Neural crest cell (in vitro differentiated cells): ENCODE results near the gene ARHGAP23. TPM values are rescaled to one million over a fixed set of nuclear protein-coding genes. Genes with fewer than 3 reads are reported as not detected.

Source experiments
- DNase-seq: peaks from one replicate; pipeline ENCODE4 v3.0.0; 2021; ENCODE audit warnings: low read depth, mixed read lengths, low spot score
- H3K27ac Mint-ChIP-seq: one replicate; pipeline ENCODE4 v1.8.0; 2021; ENCODE audit warnings: mild to moderate bottlenecking, mixed read lengths; ENCODE audit not compliant: unreplicated experiment
- H3K27me3 Mint-ChIP-seq: 2 replicates; pipeline ENCODE4 v1.8.0; 2021; ENCODE audit warnings: low read depth, mild to moderate bottlenecking, mixed read lengths
- H3K36me3 Mint-ChIP-seq: 2 replicates; pipeline ENCODE4 v1.8.0; 2021; ENCODE audit warnings: low read depth, mild to moderate bottlenecking, mixed read lengths
- H3K4me1 Mint-ChIP-seq: 2 replicates; pipeline ENCODE4 v1.8.0; 2021; ENCODE audit warnings: mixed read lengths
- H3K4me3 Mint-ChIP-seq: one replicate; pipeline ENCODE4 v1.8.0; 2021; ENCODE audit warnings: mild to moderate bottlenecking, mixed read lengths
- H3K9me3 Mint-ChIP-seq: 2 replicates; pipeline ENCODE4 v1.8.0; 2021; ENCODE audit warnings: mixed read lengths
- total RNA-seq: library from RNA; stranded (reverse); gene quantifications from 2 replicates; pipeline ENCODE4 v1.2.1, GENCODE V29; 2021
- TF ChIP-seq, protein P1 (sequence below): fragments of 200-600 bp; sonication (generic); conservative IDR thresholded peaks from 2 replicates; pipeline ENCODE4 v1.5.0; 2021; ENCODE audit warnings: antibody characterized with exemption, mild to moderate bottlenecking

ARHGAP23 gene
- total RNA-seq, 1 donor from 2014 or later = 30.0 TPM

DNA sequence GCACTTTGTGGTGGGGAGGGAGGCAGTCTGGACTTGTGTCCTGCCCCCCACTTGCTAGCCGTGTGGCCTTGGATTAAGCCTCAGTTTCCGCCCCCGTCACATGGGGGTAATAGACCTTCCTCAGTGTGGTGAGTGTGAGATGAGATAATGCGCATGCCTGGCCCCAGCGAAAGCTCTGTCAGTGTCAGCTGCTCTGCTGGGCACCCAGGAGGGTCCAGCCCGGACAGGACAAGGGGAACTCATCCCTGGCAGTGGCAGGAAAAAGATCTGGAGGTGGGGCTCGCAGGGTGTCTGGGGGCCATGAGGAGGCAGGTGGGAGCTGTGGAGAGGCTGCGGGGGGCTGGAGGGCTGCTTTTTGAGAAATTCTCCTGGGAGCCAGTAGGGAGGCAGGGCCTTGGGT lies 114.0 kb downstream of the ARHGAP23 start:
- no peak for DNase-seq
- TF ChIP-seq, protein P1, sequence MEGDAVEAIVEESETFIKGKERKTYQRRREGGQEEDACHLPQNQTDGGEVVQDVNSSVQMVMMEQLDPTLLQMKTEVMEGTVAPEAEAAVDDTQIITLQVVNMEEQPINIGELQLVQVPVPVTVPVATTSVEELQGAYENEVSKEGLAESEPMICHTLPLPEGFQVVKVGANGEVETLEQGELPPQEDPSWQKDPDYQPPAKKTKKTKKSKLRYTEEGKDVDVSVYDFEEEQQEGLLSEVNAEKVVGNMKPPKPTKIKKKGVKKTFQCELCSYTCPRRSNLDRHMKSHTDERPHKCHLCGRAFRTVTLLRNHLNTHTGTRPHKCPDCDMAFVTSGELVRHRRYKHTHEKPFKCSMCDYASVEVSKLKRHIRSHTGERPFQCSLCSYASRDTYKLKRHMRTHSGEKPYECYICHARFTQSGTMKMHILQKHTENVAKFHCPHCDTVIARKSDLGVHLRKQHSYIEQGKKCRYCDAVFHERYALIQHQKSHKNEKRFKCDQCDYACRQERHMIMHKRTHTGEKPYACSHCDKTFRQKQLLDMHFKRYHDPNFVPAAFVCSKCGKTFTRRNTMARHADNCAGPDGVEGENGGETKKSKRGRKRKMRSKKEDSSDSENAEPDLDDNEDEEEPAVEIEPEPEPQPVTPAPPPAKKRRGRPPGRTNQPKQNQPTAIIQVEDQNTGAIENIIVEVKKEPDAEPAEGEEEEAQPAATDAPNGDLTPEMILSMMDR = no peak
- Mint-ChIP-seq H3K27ac (no peak overlapping the region), H3K27me3 (no peaks in the 10 kb centered on the region), H3K4me1 (no peaks in the 10 kb centered on the region), H3K4me3 (no peak overlapping the region), H3K36me3 (no peaks in the 10 kb centered on the region), H3K9me3 (no peaks in the 10 kb centered on the region)

DNA sequence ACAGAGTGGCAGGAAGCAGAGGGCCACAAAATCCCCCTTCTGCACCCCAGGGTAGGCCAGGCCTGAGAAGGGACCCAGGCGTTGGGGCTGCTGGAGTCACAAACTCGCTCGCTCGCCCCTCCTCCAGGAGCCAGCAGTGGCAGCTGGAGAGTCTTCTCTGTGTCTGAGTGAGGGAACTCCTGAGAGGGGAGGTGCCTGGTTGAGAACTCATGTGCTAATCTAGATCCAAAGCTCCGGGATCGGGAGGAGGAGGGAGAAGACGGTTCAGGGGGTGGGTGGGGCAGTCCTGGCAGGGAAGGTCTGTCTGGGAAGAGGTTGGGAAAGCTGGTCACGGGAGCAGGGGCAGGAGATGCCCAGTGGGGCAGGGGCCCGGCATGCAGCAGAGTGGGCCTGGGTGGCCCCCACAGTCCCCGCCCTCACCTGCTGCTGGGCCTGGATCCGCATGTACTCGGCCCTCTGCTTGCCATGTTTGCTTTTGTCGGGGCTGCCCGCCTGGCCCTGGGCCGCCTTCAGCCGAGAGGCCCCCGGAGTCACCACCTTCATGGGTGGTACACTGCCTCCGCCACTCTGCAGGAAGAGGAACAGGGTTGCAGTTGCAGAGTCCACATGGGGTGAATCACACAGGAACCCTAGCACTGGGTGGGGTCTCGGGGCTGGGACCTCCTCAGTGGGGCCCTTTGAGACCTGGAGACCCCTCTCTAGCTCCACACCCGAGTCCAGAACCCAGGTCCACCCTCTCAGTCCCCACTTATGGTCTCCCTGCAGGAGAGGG lies 115.3 kb downstream of the ARHGAP23 start:
- no peaks in the 10 kb centered on the region for H3K27me3 Mint-ChIP-seq
- TF ChIP-seq, protein P1 = no peak
- no peak for DNase-seq
- H3K4me3 Mint-ChIP-seq = no peak overlapping the region
- no peaks in the 10 kb centered on the region for H3K36me3 Mint-ChIP-seq
- H3K27ac Mint-ChIP-seq = no peak overlapping the region
- H3K9me3 Mint-ChIP-seq = no peaks in the 10 kb centered on the region
- H3K4me1 Mint-ChIP-seq = no peaks in the 10 kb centered on the region

DNA sequence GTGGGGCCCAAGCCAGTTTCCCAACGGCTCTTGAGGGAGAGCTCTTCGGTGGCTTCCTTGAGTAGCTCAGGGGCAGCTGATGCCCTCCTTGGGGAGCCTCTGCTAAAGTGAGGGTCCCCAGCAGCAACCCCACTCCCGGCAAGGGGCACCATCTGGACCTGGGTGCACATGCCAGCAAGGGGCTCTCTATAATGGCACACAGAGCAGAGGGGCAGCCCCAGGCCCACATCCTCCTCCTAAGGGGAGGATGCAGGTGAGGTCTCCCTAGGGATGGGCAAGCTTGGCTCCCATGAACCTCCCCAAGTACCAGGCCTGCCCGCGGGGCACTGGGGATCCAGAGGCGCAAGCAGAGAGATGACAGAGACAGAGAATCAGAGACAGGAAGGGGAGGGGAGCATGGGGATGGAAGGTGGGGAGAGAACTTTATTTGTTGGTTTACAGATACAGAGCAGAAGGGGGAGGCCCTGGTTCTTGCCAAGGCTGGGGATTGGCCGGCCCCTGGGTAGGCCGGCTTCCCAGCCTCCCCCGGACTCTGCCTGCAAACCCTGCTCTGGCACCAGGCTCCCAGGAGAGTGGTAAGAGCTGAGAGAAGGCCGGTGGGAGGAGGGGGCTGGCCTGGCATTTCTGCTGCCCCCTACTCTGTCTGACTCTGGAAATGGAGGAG lies 116.0 kb downstream of the ARHGAP23 start:
- Mint-ChIP-seq H3K4me3 (no peak overlapping the region), H3K27me3 (no peaks in the 10 kb centered on the region), H3K36me3 (no peaks in the 10 kb centered on the region), H3K4me1 (no peaks in the 10 kb centered on the region), H3K27ac (no peak overlapping the region), H3K9me3 (no peaks in the 10 kb centered on the region)
- DNase-seq = no peak
- TF ChIP-seq, protein P1 = no peak

DNA sequence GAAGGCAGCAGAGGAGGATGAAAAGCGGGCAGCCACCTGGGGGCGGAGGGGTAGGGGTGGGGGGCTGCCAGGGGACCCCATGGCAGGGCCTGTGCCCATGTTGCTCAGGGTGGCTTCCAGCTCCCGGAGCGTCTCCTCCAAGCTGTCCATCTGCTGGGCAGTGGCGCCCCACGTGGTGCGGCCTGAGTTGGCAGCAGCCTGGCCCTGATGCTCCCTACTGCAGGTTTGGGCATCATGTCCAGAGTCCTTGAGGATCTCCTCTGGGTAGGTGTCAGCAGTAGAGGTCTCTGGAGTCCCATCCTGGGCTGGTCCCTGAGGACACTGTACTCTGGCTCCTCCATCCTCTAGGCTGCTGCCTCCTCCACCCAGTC lies 116.6 kb downstream of the ARHGAP23 start:
- TF ChIP-seq, protein P1 = no peak
- Mint-ChIP-seq H3K36me3 (no peaks in the 10 kb centered on the region), H3K4me3 (no peak overlapping the region), H3K27me3 (no peaks in the 10 kb centered on the region), H3K4me1 (no peaks in the 10 kb centered on the region), H3K27ac (no peak overlapping the region), H3K9me3 (no peaks in the 10 kb centered on the region)
- no peak for DNase-seq

DNA sequence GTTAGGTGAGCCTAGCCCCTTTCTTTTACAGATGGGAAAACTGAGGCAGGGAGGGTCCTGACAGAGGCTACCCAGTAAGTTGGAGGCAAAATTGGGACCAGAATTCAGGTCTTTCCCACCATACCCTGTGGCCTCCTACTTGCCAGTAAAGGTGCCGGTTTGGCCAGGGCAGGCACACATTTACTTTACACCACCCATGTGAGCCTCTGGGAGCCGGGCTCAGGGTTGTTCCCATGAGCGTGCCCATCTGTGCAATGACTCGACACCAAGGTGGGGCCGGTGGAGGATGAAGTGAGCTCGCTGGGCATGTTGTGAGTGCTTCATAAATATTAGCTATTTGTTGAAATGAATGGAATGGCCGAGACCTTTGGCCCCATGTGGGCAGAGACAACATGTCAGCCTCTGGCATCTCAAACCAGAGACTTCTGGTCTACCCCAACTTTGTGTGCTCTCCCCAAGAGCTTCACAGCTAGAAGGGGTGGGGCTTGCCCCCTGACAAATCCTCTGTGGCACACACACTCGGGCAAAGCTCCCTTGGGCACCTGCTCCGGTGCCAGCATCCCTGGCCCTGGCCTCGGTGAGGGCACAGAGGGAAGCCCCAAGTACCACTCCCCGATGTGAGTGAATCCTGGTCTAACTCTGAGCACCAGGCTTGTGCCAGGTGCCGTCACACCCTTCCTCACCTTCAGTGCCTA lies 117.4 kb downstream of the ARHGAP23 start:
- TF ChIP-seq, protein P1 = no peak
- Mint-ChIP-seq H3K27ac (no peak overlapping the region), H3K27me3 (no peaks in the 10 kb centered on the region), H3K9me3 (no peaks in the 10 kb centered on the region), H3K4me1 (no peaks in the 10 kb centered on the region), H3K36me3 (no peaks in the 10 kb centered on the region), H3K4me3 (no peak overlapping the region)
- DNase-seq = no peak
